HG03108 (cell line): ENCODE results near the gene NTSR1.

ENCODE experiments used
- ATAC-seq: cut with Tn5 transposase; IDR thresholded peaks from one replicate; pipeline ENCODE4 v1.9.1; 2021; ENCODE audit warnings: moderate library complexity; ENCODE audit not compliant: unreplicated experiment

The NTSR1 gene

DNA sequence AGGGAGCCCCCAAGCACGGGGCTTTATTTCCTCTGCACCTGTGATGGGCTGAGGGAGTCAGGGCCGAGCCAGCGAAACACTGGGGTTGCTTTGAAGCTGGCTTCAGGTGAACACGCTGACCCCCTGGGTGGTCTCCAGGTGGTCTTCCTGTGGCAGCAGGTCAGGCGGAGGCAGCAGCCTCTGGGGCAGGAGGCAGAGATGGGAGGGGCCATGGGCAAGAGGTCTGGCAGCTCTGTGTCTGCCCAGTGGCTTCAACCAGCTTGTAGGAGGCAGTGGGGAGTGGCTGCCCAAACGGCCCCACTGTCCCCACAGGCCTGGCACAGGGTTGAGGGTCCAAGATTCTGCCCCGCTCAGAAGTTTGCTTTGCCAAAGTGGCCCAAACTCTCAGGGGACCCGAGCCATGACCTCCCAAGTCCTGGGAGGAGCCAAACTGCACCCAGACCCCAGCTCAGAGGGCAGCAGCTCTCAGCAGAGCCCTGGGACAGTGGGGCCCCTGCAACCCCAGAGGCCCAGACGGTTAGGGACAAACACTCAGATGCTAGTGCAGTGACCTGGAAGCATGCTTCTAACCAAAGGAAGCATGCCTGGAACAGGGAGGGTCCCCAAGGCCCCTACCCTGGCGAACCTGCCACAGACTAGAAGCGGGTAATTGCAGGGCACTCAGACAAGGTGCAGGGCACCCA is 15.3 kb downstream of the NTSR1 start:
- no peak for ATAC-seq

DNA sequence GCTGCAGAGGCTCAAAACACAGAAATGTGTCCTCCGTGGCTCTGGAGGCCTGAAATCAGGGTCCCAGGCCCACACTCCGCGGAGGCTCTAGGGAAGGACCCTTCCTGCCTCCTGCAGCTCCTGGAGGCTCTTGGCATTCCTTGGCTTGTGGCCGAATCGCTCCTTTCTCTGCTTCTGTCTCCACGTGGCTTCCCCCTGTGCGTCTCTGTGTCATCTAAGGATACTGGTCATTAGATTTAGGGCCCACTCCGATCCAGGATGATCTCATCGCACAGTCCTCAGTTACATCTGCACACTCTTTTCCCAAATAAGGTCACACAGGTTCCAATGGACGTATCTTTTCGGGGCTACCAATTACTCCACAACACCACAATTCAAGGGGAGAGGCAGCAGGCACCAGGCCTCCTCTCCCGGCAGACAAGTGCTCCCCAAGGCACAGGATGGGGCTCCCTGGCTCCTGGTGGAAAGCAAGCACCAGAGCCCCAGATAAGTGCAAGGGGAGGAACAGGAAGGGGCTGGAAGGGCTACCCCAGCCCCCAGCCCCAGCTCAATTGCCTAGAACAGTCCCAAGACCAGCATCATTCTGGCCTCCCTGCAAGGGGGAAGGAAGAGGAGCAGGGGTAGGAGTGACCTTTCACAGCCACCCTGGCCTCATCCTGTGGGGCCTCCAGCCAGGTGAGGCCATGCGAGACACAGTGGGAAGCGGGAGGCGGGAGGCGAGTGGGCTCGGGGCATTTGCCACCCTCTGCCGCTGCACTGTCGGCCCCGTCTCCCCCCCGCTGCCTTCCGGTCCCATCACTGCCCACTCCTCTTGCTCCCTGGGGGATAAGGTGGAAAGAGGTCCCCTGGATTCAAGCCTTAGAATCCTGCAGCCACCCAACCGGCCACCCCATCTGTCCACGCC is 16.3 kb downstream of the NTSR1 start:
- no peak for ATAC-seq

DNA sequence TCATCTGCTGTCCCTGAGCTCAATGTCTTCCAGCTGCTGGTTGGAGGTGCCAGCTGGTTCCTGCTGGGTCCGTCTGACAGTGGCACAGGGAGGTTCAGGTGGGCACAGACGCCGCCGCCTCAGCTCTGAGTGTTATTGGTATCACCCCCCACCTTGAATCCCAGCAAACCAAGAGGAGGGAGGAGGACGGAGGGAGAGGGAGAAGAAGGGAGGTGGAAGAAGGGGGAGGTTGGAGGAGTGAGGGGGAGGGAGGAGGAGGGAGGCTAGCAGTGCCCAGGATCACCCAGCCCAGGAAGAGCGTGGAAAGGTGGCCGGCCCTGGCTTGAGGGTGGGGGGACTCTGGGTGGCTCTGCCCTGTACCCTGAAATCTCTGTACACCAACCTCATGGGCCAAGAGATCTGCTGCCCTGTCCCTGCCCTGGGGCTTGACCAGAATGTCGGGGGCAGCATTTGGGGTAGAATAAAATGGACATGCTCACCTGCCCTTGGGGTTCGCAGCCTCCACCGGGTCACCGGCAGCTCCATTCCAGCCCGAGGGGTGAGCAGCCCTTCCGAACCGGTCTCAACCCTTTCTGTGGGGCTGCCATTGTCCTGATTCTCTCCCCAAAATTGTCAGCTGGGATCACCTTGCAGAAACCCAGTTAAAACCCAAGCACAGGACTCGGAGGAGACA is 17.1 kb downstream of the NTSR1 start:
- no peak for ATAC-seq

DNA sequence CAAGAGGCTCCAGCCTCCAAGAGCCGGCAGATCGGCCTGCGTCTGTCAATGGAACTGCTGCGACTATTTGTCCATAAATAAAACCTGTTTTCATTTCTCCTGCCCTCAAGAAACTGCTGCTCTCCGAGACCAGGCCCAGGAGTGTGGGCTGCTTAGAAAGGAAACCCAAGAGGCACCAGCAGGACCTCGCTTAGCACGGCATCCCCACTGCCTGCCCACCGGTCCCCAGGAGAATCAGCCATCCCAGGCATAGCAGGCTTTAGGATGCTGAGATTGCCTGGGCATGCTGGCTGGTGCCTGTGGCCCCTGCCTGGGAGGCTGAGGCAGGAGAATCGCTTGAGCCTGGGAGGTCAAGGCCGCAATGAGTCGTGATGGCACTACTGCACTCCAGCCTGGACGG is 17.6 kb downstream of the NTSR1 start:
- ATAC-seq, result no peak

DNA sequence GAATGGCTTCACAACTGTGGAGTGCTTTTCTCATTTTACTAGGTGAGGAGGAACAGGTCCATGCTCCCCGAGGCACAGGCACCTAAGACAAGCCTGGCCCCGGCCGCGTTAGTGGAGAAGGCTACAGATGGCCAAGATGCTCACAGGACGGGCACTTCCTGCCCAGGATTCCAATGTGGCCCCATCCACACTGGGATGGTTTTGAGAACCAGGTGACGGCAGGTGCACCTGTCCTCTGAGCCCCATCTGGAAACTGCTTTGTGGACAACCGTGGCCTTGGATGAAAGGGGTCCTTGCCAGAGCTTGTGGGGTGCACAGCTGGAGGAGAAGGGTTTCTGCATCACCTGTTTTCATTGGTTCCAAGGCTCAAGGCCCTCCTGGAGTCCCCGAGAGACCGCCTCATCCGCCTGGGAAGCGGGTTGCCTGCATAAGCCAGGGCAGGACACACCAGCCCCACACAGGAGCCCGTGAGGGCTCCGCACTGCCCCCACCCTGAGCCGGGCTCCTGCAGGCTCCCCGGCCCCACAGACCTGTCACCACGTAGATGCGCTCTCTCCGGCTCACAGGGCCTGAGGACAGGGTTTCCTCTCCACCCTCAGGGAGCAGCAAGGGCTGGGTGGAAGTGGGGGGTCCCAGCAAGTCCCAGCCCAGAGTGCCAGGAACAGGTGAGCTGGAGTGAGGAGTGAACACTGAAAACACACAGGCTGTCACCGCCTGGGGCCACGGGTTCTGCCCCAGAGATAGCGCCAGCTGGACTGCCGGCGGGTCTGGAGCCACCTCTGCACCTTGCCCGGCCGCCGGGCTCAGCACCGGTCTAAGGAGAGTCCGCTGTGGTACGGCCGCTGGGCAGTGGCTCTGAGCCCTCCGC is 18.3 kb downstream of the NTSR1 start:
- ATAC-seq, result no peak

DNA sequence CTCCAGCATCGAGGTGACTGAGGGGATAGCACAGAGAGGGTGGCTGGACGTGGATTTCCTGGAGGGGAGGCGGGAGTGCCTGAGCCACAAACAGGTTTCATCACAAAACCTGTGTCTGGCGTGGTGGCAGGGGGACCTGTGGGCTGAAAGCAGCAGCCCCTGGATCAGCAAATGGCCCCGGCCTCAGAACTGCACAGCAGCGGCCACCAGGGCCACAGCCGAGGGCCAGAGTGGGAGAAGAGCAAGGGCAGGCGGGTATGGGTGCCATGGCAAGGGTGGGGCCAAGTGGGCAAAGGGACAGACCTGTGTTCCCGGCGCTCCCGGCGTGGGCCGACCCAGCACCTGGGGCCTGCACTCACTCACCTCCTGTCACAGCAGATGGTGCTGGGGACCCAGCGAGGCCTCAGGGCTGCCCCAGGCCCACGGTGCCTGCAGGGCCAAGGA is 19.0 kb downstream of the NTSR1 start:
- ATAC-seq, result no peak

DNA sequence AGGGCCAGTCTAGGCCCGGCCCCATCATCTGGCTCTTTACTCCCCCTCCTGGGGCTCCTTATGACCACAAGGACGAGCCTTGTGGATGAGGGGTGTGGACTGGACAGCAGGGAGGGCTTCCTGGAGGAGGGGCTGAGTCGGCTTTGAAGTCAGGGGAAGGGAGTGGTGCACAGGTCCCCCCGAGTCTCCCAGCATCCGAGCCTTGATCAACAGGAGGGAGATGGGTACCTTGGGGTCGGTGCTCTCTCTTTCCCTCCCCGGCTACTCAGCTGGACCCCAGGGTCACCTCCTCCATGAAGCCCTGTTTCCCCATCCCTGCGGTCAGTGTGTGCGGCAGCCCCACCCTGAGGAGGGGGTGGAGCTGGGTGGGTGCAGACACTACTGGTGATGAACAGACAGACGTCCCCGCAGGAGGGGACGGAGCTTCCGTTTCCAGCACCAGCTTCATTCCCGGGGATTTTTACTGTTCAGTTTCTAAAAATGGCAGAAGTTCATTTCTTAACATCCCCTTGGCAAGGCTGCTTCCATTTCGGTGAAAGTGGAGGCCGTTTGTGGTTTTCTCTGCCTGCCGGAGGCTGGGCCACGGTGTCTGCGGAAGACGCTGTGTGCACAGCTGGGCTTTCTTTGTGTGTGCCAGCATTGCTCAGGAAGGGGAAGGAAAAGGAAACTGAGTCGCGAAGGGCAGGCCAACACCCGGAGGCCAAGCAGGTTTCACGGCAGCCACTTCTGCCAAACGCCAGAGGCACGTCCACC is 19.6 kb downstream of the NTSR1 start:
- no peak for ATAC-seq

DNA sequence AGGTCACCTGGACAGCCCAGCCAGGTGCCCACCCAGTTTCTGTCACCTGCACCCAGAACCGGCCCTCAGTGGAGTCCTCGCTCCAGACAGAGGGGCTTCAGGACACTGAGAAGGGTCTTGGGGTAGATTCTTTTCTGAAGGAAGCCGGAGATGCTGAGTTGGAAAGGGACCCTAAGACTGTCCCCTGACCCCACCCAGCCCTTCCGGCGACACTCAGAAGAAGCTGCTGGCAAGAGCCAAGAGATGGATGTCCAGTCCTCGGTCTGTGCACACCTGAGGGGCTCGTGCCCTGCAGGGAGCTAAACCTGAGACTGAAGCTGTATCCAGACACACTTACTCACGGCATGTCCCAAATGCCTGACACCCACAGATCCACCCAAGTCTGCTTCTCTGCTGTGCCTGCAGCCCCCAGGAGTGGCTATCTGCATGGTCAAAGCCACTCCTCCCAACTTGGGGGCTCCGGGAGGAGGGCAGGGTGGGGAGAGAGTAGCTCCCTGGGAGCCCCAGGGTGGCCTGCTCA is 20.2 kb downstream of the NTSR1 start:
- ATAC-seq, result no peak

DNA sequence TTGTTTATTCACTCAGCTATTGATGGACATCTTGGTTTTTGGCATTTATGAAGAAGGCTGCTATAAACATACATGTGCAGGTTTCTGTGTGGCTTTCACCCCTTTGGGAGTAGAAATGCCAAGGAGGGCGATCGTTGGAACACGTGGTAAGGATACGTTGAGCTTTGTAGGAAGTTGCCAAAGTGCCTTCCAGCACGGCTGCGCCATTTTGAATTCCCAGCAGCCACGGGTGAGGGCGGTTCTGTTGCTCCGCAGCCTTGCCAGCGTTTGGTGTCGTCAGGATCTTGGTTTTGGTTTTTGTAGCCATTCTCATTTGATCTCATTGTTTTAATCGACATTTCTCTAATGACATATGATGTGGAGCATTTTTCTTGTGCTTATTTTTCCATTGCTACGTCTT is 21.8 kb downstream of the NTSR1 start:
- ATAC-seq, result no peak

DNA sequence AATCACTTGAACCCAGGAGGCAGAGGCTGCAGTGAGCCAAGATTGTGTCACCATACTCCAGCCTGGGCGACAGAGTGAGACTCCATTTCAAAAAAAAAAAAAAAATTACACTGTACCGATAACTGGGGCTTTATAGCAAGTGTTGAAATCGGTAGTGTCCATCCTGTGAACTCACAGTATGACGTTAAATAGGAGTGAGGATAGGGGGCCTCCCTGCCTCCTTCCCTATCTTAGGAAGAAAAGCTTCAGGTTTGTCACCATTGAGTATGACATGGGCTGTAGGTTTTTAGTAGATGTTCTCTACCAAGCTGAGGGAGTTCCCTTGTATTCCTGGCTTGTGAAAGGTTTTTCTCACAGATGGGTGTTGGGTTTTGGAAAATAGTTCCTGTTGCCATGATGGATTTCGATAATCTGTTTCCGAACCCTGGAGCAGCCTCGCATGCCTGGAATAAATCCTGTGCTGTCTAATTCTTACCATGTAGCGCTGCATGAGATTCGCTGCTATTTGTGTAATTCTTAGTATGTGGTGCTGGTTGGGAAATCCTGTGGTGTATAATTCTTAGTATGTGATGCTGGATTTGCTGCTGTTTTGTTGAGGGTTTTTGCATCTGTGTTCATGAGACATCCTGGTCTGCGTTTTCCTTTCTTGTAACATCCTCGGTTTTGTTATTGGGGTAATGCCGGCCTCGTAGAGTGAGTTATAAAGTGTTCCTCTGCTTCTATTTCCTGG is 23.6 kb downstream of the NTSR1 start:
- ATAC-seq, result no peak

DNA sequence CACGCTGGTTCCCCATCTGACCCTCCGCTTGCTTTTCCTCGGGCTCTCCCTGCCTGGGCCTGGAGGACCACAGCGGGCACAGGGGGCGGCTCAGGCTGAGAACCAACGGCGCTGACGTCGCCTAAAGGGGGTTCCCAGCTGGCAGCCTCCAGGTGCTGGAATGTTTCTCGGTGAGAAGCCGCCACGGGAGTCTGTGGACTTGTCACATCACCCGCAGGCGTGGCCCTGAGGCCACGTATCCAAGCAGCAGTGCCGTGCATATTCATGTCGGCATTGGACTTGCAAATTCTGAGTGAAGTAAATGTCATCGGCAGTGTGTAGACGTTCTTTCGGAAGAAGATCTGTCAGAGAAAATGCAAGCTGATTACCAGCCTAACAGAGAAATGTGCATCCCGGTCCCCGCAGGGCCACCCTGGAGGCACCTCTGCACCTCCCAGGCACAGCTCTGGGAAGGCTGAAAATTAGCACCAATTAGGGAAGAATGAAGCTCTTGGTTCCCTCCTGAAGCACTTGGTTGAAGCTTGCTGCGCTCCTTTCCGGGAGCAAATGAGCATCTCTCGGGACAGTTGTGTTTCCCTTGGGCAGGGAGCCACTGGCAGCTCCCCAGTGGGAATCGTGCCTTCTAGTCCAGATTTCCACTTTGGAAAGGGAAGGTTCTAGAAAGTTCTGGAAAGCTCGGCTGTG is 24.3 kb downstream of the NTSR1 start:
- no peak for ATAC-seq

DNA sequence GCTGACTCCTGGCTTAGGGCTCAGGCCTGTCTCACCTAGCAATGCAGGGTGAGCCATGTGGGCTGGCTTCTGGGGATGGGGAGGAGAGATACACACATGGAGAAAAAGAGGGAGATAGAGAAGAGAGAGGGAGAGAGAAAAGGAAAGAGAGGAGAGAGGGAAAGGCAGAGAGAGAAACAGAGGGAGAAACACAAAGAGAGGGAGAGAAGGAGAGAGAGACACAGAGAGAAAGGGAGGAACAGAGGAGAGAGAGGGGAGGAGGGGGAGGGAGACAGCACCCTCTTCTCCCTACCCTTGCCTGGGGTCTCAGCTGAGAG is 24.8 kb downstream of the NTSR1 start:
- ATAC-seq, result no peak

DNA sequence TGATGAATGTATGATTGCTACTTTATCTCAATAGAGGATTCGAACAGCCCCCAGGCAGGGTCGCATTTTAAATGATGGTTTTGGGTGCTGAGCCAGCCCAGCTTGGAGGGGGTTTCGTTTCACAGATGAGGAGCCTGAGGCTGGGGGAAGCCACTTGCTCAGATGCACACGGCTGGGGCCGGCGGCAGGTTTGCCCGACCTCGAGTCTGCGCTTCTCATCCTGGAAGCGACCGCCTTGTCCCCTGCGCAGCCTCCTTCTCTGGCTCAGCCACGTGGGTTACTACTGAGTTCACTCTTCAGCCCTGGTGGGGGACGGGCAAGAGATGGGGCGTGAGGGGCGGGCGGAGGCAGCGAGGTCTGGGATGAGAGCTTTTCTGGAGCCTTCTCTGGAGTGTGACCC is 25.3 kb downstream of the NTSR1 start:
- ATAC-seq, result no peak

DNA sequence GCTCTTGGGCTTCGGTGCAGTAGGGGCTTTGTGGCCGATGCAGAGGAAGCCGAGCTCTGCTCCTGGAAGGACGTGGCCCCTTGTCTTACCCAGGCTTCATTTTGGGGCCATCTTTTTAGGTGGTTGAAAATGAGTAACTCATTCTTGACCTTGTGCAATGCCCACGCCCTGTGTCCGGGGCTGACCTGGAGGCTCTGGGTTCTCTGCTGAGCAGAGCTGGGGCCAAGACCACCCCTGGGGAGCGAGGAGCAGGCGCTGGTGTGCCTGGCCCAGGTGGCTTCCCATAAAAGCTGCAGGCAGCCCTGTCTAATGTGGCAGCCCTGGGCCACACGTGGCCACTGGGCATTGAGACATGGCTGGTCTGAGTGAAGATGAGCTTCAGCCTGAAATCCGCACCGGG is 25.7 kb downstream of the NTSR1 start:
- ATAC-seq, result no peak

DNA sequence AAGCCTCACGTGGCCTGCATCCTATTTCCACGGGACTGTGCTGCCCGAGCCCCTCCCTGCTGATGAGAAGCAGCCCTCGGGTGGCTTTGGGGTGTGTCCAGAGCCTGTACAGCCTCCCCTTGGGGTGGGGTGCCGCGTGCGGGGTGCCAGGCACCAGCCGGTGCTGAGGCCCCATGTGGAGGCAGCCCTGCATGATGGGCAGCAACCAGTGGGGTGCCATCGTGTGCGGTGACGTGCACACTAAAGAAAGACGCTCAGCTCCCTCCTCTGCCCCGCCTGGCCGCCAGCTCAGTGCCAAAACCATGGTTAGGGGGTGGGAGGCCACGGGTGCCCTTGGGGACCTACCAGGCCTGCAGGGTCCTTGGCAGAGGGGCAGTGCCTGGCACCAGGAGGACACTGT is 26.2 kb downstream of the NTSR1 start:
- ATAC-seq, result no peak

DNA sequence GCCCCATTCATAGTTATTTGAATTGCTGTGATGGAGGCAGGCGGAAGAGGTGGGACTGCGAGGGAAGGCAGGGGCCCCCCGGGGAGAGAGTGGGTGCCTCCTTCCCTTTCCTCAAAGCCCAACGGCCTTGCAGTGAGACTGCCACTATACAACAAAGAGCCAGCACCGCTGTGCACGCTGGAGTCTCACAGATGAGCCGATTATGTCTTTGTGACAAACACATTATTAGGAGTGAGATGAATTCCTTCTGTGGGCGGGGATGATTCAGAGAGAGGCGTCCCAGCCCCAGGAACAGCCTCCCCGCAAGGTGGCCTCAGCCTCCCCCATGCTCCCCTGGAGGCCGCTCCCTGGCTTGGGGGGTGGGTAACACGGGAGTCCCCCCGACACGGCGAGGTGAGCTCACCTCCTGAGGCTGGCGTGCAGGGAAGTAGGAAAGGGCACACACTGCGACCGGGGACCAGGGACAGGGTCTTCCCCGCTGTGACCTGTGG is 26.7 kb downstream of the NTSR1 start:
- no peak for ATAC-seq

DNA sequence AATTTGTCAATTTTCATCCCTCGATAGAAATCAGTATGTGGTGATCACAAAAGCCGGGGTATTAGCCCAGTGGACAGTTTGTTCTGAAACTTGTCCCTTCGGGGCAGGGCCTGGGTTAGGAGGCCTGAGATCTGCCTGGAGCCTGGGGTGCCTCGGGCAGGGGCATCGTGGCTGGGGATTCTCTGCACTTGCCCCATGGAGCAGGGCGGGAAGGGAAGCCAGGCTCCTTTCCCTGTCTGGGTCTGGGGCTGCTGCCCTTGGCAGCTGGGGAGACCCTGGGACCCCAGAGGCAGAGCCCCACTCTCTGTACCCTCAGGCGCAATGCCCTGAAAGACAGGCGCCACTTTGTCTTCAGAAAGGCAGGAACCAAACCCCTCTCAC is 27.4 kb downstream of the NTSR1 start:
- ATAC-seq, result no peak

DNA sequence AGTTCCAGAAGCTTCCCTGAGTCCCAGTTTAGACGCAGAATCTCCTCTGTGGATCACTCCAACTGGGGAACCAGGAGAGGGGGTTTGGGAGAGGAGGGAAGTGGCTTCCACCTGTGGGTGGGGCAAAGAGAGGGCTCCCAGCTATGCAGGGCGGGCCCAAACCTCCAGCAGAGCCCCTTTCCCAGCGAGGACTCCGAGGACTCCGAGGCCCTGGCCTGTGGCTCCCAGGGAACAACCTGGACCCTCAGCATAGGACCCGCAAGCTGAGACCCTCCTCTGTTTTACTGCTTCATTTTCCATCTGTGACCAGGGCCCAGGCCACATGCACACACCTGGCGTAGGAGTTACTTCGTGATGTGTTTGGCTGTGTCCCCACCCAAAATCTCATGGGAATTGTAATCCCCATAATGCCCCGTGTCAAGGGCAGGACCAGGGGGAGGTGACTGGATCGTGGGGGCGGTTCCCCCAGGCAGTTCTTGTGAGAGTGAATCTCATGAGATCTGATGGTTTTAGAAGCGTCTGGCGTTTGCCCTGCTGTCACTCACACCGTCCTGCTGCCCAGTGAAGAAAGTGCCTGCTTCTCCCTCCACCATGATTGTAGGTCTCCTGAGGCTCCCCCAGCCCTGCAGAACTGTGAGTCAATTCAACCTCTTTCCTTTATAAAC is 27.9 kb downstream of the NTSR1 start:
- ATAC-seq, result no peak
